GM18951 (cell line): Measurements from ENCODE around the gene HGFAC.
"Not testable (repeated sequence)": the region's sequence is repeated elsewhere in the genome, so short reads cannot be mapped to it uniquely, and the experiment has no call there.

Source experiments
- POLR2A ChIP-seq: IDR thresholded peaks from 4 replicates; pipeline ENCODE4 v1.6.1; 2011; ENCODE audit warnings: mild to moderate bottlenecking; ENCODE audit not compliant: insufficient read length, insufficient read depth; ENCODE audit errors: extremely low read depth
- in situ Hi-C: fragments of 300-500 bp; cut with MboI; formaldehyde crosslinking; loops from one replicate; pipeline ENCODE4 v1.12.0; 2022; ENCODE audit warnings: low sequenced_read_pairs, mixed read lengths, inconsistent platforms; ENCODE audit not compliant: unreplicated experiment

HGFAC gene

GRCh38 chr4:3444351-3445110 is 2.8 kb downstream of the HGFAC start:
- no peak for TF ChIP-seq POLR2A
- in situ Hi-C loops: loop anchor here (5.0 kb wide), 1 partner anchor 97 kb away; no protein-coding TSS in a partner anchor

DNA sequence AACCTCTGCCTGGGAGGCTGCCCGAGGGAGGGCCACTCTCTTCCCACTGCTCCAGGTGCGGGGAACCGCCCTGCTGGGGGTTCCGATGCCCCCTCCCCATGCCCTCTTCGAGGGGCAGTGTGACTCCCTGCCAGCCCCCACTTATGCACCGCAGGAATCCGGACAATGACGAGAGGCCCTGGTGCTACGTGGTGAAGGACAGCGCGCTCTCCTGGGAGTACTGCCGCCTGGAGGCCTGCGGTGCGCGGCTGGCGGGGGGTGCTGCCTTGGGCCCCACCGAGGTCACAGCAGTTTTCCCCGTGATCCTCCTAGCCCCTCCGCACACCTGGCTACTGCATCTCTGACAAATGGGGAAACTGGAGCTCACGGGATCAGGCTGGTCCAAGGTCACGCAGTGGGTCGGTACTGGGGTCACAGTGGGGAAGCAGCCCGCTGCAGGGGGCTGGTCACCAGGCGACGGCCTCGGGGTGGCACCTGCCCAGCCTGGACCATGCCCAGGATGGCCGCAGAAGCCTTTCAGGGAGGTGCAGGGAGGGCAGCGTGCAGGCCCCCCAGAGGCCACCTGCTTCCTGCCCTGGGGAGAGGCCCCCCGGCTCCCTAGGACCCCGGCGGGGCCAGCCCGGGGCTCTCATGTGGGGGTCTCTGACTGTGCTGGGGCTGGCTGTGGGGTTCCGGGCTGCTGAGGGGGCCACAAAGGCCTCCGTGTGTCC is 3.5 kb downstream of the HGFAC start:
- in situ Hi-C loops: loop anchor here (5.0 kb wide), 1 partner anchor 98 kb away; no protein-coding TSS in a partner anchor

GRCh38 chr4:3445829-3446545 is 4.2 kb downstream of the HGFAC start:
- in situ Hi-C loops: loop anchor here (5.0 kb wide), 1 partner anchor 99 kb away; no protein-coding TSS in a partner anchor
- no peak for TF ChIP-seq POLR2A

More for the DNA sequence above, 3.5 kb downstream of the HGFAC start:
- no peak for TF ChIP-seq POLR2A

- in situ Hi-C loops: loop anchor here (5.0 kb wide), 1 partner anchor 99 kb away; no protein-coding TSS in a partner anchor
- no peak for TF ChIP-seq POLR2A
Measured at GRCh38 chr4:3446631-3447320, 5.0 kb downstream of the HGFAC start.

- in situ Hi-C loops: loop anchor here (5.0 kb wide), 1 partner anchor 100 kb away; no protein-coding TSS in a partner anchor
- TF ChIP-seq POLR2A: no peak
Measured at GRCh38 chr4:3447431-3448395, 5.9 kb downstream of the HGFAC start.

GRCh38 chr4:3449047-3449573 is 7.3 kb downstream of the HGFAC start:
- in situ Hi-C loops: loop anchor here (5.0 kb wide), 1 partner anchor 102 kb away; no protein-coding TSS in a partner anchor

DNA sequence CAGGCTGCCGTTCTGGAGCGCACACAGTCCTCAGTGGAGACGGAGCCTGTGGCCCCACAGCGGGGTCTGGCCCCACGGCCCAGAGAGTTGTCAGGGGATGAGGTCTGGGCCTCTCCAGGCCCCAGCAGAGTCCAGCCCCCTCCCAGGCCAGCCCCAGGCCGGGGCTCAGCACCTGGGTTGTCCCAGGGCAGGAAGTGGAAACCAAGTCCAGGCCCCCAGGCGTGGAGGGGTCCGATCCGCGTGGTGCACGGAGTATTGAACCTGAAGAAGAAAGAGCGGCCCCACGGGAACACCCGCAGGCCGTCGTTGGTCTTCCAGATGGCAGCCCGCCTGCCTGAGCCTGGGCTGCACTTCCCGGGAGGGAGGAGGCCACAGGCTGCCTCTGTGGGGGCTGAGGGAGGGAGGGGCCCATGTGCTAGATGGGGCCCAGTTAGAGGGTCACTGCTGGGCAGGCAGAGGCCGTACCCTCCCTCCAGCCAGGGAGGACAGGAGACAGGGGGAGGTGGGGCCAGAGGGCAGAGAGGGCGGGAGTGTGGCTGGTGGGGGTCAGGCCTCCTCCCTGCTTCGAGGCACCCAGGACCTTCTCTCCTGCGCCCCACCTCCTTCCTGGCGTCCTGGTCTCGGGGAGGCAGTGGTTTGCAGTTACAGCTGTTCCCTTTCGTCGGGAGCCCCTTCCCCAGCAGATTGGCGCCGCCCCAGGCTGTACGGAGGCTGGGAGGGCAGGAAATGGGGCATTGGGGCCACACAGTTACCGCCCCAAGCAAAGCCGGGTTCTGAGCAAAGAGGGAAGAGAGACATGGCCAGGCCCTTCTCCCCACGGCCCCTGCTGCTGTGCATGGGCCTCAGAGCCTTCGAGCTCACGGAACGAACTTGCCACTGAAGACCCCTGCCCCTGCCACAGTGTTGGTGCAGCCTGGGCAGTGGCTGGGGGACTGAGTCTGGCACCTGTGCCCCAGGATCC is 8.1 kb downstream of the HGFAC start:
- no peak for TF ChIP-seq POLR2A
- in situ Hi-C loops: loop anchor here (5.0 kb wide), 1 partner anchor 103 kb away; no protein-coding TSS in a partner anchor

More at GRCh38 chr4:3449047-3449573, 7.3 kb downstream of the HGFAC start:
- TF ChIP-seq POLR2A: no peak

DNA sequence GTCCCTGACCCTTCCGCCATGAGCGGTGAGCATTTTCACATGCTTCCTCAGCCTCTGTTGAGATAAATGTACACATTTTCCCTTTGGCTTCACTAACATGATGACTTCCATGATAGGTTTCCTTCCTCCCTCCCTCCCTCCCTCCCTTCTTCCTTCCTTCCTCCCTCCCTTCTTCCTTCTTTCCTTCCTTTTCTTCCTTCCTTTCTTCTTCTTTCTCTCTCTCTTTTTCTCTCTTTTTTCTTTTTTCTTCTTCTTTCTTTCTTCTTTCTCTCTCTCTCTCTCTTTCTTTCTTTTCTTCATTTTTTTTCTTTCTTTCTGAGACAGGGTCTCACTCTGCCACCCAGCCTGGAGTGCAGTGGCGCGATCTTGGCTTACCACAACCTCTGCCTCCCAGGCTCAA is 8.9 kb downstream of the HGFAC start:
- no peak for TF ChIP-seq POLR2A
- in situ Hi-C loops: no loop called here

DNA sequence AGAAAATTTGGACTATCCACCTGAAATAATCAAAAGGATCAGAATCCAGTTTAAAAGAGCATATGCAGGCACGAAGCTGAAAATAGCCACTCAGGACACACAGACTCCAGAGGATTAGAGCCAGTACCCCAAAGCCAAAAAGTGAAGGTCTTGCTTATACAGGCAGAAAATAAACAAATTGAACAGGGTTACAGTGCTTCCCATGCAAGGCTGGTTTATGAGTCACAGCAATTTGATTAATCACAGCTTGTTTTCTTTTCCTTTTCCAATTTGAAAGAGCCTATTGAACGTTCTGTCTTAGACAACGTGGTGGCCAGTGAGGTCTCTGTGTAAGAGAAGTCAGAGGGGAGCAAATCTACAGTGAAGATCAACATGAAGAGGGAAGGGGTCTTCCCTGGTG is 10.2 kb downstream of the HGFAC start:
- in situ Hi-C loops: no loop called here
- TF ChIP-seq POLR2A: no peak

GRCh38 chr4:3452376-3452775 is 10.6 kb downstream of the HGFAC start:
- TF ChIP-seq POLR2A: no peak
- in situ Hi-C loops: no loop called here

DNA sequence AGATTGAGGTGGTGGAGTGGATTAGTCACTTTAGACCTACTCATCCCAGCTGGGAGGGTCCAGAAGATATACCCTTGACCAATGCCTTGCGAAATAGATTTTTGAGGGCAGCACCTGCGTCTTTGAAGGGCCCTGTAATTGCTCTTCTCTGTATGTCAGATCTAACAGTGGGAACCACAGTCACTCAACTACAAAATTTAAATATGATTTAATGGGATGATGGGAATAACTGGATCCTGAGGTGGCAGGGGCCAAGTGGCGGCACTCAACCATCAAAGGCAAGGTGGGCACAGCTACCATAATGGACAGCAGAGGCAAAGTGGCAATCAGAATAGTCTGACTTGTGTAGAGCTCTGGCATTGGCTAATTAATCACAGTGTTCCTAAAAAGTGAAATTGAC is 13.8 kb downstream of the HGFAC start:
- in situ Hi-C loops: not testable (repeated sequence)
